GM21717 (cell line): ENCODE data around the gene LRRC14B.
"Not testable (repeated sequence)": the region's sequence is repeated elsewhere in the genome, so short reads cannot be mapped to it uniquely, and the experiment has no call there.

Experiments used
- ATAC-seq: cut with Tn5 transposase; IDR thresholded peaks from one replicate; pipeline ENCODE4 v1.9.1; 2021; ENCODE audit warnings: mild to moderate bottlenecking, moderate library complexity; ENCODE audit not compliant: unreplicated experiment

Gene LRRC14B

GRCh38 chr5:159448-160172, 31.7 kb upstream of the LRRC14B start:
- no peak for ATAC-seq

DNA sequence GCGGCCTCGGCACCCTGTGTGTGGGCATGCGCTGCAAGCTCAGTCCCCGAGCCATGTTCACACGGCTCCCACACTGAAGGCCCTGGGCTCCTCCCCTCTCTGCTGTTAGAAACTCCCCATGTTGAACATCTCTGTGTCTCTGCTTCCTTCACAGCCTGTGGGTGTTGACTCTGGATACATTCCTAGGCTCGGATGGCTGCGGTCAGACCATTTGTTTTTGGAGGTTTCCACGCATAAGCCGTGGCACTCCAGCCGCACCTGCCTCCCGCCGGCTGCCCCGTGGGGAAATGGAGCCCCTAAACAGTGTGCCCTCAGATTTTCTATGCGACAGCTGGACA, 31.2 kb upstream of the LRRC14B start:
- no peak for ATAC-seq

GRCh38 chr5:160921-161802, 30.1 kb upstream of the LRRC14B start:
- no peak for ATAC-seq

- ATAC-seq: no peak
These were observed 29.5 kb upstream of the LRRC14B start for GRCh38 chr5:161803-162110.

DNA sequence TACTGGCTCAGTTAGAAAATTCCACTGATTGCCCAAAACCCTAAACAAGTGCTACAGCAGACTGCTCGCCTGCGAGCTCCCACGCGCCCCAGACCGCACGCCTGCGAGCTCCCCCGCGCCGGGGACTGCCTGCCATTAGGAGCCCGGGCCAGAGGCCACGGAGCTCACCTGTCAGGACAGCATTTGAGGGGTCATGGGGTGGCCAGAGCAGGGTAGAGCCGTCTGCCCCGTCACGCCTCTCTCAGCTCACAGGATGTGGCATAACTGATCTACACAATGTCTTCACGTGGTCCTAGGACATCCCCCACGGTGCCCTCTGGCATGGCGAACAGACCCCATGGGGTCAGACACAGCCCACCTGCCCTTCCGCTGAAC, 29.1 kb upstream of the LRRC14B start:
- no peak for ATAC-seq

- ATAC-seq: no peak
These were observed 28.5 kb upstream of the LRRC14B start for GRCh38 chr5:162565-163337.

GRCh38 chr5:163338-163620, 28.0 kb upstream of the LRRC14B start:
- ATAC-seq: no peak

DNA sequence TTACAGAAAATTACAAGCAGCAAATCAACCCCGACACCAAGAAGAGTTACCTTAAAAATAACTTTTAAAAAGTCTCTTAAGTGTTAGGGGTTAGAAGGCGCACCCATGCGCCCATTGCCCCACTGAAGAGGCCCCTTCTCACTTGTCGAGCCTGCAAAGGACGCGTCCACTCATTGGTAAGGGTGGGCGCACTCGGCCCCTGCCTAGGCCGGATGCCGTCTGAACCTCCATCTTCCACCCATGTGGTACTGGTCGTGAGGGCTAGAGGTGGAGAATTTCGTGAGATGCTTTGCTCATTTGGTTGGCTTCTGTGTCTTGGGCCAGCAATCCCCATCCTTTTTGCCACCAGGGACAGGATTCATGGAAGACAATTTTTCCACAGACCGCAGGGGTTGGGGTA, 27.5 kb upstream of the LRRC14B start:
- no peak for ATAC-seq

DNA sequence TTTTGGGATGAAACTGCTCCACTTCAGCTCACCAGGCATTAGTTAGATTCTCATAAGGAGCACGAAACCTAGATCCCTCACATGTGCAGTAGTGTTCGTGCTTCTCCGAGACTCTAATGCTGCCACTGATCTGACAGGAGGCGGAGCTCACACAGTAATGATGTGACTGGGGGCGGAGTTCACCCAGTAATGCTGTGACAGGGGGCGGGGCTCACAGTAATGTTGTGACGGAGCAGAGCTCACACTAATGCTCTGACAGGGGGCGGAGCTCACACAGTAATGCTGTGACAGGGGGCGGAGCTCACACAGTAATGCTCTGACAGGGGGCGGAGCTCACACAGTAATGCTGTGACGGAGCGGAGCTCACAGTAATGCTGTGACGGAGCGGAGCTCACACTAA, 27.1 kb upstream of the LRRC14B start:
- ATAC-seq: no peak

GRCh38 chr5:164783-165182, 26.5 kb upstream of the LRRC14B start:
- ATAC-seq: not testable (repeated sequence)

GRCh38 chr5:166441-167372, 24.6 kb upstream of the LRRC14B start:
- no peak for ATAC-seq

DNA sequence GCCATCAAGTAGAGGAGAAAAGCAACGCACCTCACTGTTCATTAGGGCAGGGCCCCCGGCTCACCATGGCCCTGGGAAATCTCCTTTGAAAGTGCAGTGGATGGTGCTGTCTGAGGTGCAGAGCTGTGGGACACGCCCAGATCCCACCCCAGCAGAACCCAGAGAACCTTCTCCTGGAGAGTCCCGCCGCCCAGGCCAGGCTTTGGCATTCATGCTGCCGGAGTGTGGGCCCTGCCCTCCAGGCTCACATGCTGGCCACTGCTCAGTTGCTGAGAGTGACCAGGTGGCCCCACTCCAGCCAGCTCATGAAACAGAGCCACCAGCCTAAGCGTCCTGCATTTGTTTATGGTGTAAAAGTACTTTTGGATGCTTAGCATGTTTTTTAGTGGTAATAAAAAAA, 23.8 kb upstream of the LRRC14B start:
- ATAC-seq: no peak

DNA sequence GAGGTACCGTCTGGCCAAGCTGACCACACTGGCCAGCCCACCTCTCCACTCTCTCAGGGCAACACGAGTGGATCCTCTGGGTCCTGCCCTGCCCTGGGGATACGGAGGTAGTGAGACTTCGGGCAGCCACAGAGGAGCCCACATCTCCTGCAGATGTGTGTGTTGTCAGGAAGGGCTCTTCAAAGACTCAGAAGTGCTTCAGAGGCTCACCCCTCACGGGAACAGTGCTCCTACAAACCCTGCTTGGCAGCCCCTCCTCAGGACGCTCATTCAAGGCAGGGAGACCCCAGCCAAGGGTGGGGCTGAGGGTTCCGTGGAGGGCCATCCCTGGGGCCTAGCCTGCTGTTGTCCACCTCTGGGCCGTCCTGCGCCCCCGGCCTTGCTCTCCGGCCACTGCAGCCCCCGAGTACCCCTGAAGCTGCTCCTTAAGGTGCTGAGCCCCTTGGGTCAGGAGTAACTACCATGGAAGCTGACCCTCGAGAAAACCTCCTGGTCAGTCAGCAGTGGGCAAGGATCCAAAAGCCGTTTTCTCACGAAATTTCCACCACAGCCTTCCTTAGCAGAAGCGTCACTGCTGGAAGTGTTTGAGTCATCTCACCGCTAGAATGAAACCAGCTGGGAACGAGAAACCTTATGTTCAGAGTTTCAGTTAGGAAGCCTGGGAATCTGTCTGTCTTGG, 23.2 kb upstream of the LRRC14B start:
- ATAC-seq: no peak

DNA sequence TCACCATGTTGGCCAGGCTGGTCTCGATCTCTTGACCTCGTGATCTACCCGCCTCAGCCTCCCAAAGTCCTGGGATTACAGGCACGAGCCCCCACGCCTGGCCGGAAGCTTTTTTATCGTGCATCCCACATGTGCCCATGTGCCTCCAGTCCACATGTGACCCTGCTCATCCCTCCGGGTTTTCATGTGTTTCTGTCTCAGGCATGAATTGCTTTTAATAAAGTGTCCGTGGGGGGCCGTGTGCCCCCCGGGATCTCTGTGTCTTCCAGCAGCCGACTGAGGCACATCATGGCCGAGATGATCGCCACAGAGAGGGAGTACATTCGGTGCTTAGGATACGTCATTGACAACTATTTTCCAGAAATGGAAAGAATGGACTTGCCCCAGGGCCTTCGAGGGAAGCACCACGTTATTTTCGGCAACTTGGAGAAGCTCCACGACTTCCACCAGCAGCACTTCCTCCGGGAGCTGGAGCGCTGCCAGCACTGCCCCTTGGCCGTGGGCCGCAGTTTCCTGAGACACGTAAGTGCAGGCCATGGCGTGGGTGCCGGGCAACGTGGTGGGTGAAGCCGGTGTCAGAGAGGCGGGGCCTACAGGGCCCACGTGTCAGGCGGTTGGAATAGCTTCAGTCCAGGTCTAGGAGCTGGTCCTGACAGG, 22.1 kb upstream of the LRRC14B start:
- no peak for ATAC-seq

GRCh38 chr5:169728-170094, 21.6 kb upstream of the LRRC14B start:
- ATAC-seq: no peak

DNA sequence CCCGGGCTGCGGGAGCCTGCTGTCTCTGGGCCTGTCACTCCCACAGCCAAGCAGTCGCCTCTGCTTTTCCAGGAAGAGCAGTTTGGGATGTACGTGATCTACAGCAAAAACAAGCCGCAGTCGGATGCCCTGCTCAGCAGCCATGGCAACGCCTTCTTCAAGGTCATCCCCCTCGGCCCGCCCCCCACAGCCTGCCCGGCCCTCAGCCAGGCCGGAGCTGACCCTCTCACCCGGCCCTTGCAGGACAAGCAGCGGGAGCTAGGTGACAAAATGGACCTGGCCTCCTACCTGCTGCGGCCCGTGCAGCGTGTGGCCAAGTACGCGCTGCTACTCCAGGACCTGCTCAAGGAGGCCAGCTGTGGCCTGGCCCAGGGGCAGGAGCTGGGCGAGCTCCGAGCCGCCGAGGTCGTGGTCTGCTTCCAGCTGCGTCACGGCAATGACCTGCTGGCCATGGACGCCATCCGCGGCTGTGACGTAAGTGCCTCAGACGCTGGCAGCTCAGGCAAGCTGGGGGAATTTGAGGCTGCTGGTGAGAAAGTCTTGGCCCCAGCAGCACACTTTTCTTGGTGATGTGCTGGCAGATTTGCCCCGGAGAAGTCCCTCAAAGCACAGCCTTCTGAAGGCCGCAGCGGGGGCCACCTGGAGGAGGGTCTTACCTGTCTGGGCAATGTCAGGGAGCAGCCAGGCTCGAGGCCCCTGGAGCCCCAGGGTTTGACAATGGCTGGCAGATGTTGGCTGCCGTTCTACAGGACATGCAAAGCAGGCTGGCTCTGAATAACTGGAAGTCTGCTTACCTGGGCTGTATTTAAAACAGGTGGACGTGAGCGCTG, 20.1 kb upstream of the LRRC14B start:
- ATAC-seq: no peak

- ATAC-seq: no peak
These were observed 19.4 kb upstream of the LRRC14B start for GRCh38 chr5:171801-172331.

DNA sequence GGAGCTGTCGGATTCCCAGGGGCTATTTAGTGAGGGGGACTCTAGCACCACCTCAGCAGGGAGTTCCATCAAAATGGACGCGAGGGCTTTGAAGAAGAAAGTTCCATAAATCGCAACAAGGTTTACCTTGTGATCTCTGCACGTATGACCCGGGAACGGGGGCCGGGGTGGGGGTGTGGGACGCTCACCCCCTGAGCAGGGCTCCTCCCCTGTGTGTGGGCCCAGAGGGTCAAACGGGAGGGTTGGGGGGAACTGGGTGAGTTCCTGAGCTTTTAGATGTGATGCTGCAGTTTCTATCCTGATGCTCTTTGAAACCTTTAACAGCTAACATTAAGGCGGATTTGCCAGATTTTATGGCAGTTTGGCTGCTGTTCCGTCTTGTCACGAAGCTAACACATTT, 18.9 kb upstream of the LRRC14B start:
- no peak for ATAC-seq

- ATAC-seq: no peak
These were observed 18.4 kb upstream of the LRRC14B start for GRCh38 chr5:172841-173251.
